Stimulated activated CD4-positive, alpha-beta T cell treated with anti-CD3 and anti-CD28 coated beads, TNF-alpha, amount 100 ng/mL, for 24 hours (primary cell): ENCODE data around the gene RNF130.
A peak's percentile ranks its signal among the peaks of the same experiment; 100 is the strongest.

Experiments used
- DNase-seq, 3 experiments: peaks; one replicate each; pipeline ENCODE4 v3.0.0-alpha.2; 2020; ENCODE audit warnings: low read depth in 3 of 3

The RNF130 gene

GRCh38 chr5:180085837-180086236, 14.3 kb upstream of the RNF130 start:
- no peak for DNase-seq

GRCh38 chr5:180084638-180085561, 13.3 kb upstream of the RNF130 start:
- no peak for DNase-seq

GRCh38 chr5:180083529-180084060, 12.0 kb upstream of the RNF130 start:
- no peak for DNase-seq

GRCh38 chr5:180082633-180083420, 11.3 kb upstream of the RNF130 start:
- no peak for DNase-seq

- DNase-seq, result no peak
Observed at GRCh38 chr5:180081481-180081880, 9.9 kb upstream of the RNF130 start.

- peak in 2 of 3 experiments; percentile 22 to 54 for DNase-seq
Observed at GRCh38 chr5:180080486-180081280, 9.1 kb upstream of the RNF130 start.

- DNase-seq, result no peak
Observed at GRCh38 chr5:180079702-180080466, 8.3 kb upstream of the RNF130 start.

GRCh38 chr5:180078348-180078747, 6.8 kb upstream of the RNF130 start:
- DNase-seq, result no peak

GRCh38 chr5:180077594-180078284, 6.2 kb upstream of the RNF130 start:
- no peak for DNase-seq

- no peak for DNase-seq
Observed at GRCh38 chr5:180075703-180076102, 4.1 kb upstream of the RNF130 start.

- no peak for DNase-seq
Observed at GRCh38 chr5:180074462-180074861, 2.9 kb upstream of the RNF130 start.

- DNase-seq, result no peak
Observed at GRCh38 chr5:180072556-180072955, 997 bp upstream of the RNF130 start.

- no peak for DNase-seq
Observed at GRCh38 chr5:180072256-180072548, 643 bp upstream of the RNF130 start.

- peak in 1 of 3 experiments; percentile 4 for DNase-seq
Observed at GRCh38 chr5:180070756-180071530, 616 bp downstream of the RNF130 start.

- no peak for DNase-seq
Observed at GRCh38 chr5:180069589-180070247, 1.8 kb downstream of the RNF130 start.

GRCh38 chr5:180068519-180069090, 3.0 kb downstream of the RNF130 start:
- no peak for DNase-seq

GRCh38 chr5:180067986-180068385, 3.6 kb downstream of the RNF130 start:
- no peak for DNase-seq

GRCh38 chr5:180060192-180060591, 11.4 kb downstream of the RNF130 start:
- DNase-seq, result no peak

- DNase-seq, result no peak
Observed at GRCh38 chr5:180059326-180059725, 12.2 kb downstream of the RNF130 start.
